Astrocyte (in vitro differentiated cells and primary cell): ENCODE measurements around the gene RRP12. TPM values are rescaled to one million over a fixed set of nuclear protein-coding genes. Genes with fewer than 3 reads are reported as not detected.

ENCODE experiments used
- DNase-seq: peaks from one replicate; pipeline ENCODE4 v3.0.0-alpha.2; 2010; ENCODE audit warnings: low read depth
- FAIRE-seq: peaks from 2 replicates; lab custom pipeline; 2011; peaks lifted over from hg19 to GRCh38; lab: Jason Lieb, UNC
- H2AFZ ChIP-seq: 2 replicates; pipeline ENCODE4 v1.6.0; 2012; ENCODE audit warnings: low read depth, low read length, inconsistent platforms
- H3K27ac ChIP-seq: 2 replicates; pipeline ENCODE4 v1.5.1; 2011; ENCODE audit warnings: low read depth, low read length, inconsistent platforms
- H3K27me3 ChIP-seq: 2 replicates; pipeline ENCODE4 v1.6.0; 2011; ENCODE audit warnings: low read length, inconsistent platforms; ENCODE audit not compliant: insufficient read depth
- H3K36me3 ChIP-seq: 2 replicates; pipeline ENCODE4 v1.5.1; 2011; ENCODE audit warnings: low read length, inconsistent platforms; ENCODE audit not compliant: insufficient read depth
- H3K4me1 ChIP-seq: 2 replicates; pipeline ENCODE4 v1.5.1; 2011; ENCODE audit warnings: low read length, inconsistent platforms; ENCODE audit not compliant: insufficient read depth
- H3K4me2 ChIP-seq: 2 replicates; pipeline ENCODE4 v1.6.0; 2012; ENCODE audit warnings: low read length, inconsistent platforms
- H3K4me3 ChIP-seq: 2 replicates; pipeline ENCODE4 v1.5.1; 2011; ENCODE audit warnings: low read depth, mild to moderate bottlenecking, low read length, inconsistent platforms; ENCODE audit not compliant: insufficient read depth
- H3K79me2 ChIP-seq: 2 replicates; pipeline ENCODE4 v1.6.0; 2012; ENCODE audit warnings: mild to moderate bottlenecking, low read length, inconsistent platforms; ENCODE audit not compliant: insufficient read depth
- H3K9ac ChIP-seq: 2 replicates; pipeline ENCODE4 v1.6.0; 2012; ENCODE audit warnings: mild to moderate bottlenecking, low read length, inconsistent platforms
- H3K9me3 ChIP-seq: 2 replicates; pipeline ENCODE4 v1.5.1; 2012; ENCODE audit warnings: low read depth, mild to moderate bottlenecking, low read length, inconsistent platforms; ENCODE audit not compliant: insufficient read depth
- H4K20me1 ChIP-seq: 2 replicates; pipeline ENCODE4 v1.6.0; 2012; ENCODE audit warnings: low read length, inconsistent platforms; ENCODE audit not compliant: insufficient read depth
- H3K27ac Mint-ChIP-seq: one replicate; pipeline ENCODE4 v1.8.0; 2021; ENCODE audit warnings: mild to moderate bottlenecking, mixed read lengths; ENCODE audit not compliant: unreplicated experiment
- H3K27me3 Mint-ChIP-seq: one replicate; pipeline ENCODE4 v1.8.0; 2021; ENCODE audit warnings: low read depth, mixed read lengths; ENCODE audit not compliant: unreplicated experiment
- H3K36me3 Mint-ChIP-seq: one replicate; pipeline ENCODE4 v1.8.0; 2021; ENCODE audit warnings: low read depth, mixed read lengths; ENCODE audit not compliant: unreplicated experiment
- H3K4me1 Mint-ChIP-seq: one replicate; pipeline ENCODE4 v1.8.0; 2021; ENCODE audit warnings: low read depth, mixed read lengths; ENCODE audit not compliant: unreplicated experiment
- H3K4me3 Mint-ChIP-seq: one replicate; pipeline ENCODE4 v1.8.0; 2021; ENCODE audit warnings: mild to moderate bottlenecking, moderate library complexity, mixed read lengths; ENCODE audit not compliant: unreplicated experiment
- H3K9me3 Mint-ChIP-seq: one replicate; pipeline ENCODE4 v1.8.0; 2021; ENCODE audit warnings: mild to moderate bottlenecking, mixed read lengths; ENCODE audit not compliant: unreplicated experiment
- CTCF ChIP-seq: IDR thresholded peaks from 2 replicates; pipeline ENCODE4 v1.5.1; 2011; ENCODE audit warnings: low read depth, mild to moderate bottlenecking, inconsistent platforms, low read length, moderate library complexity; ENCODE audit not compliant: insufficient read depth
- EZH2 ChIP-seq: IDR thresholded peaks from 2 replicates; pipeline ENCODE4 v1.6.1; 2012; ENCODE audit warnings: mild to moderate bottlenecking, low read length, inconsistent platforms; ENCODE audit not compliant: insufficient read depth
- total RNA-seq: library from RNA; stranded (reverse); gene quantifications from 2 replicates; pipeline ENCODE4 v1.2.1, GENCODE V29; 2021

RRP12 gene
- total RNA-seq, 1 donor from 2014 or later: 52.1 TPM

GRCh38 chr10:97327348-97328294 is 73.5 kb downstream of the RRP12 start:
- FAIRE-seq (no peak), DNase-seq (no peak)
- no peak overlapping the region for H3K4me3 Mint-ChIP-seq
- no peak overlapping the region for H3K27ac ChIP-seq
- H3K4me1 ChIP-seq: peaks cover 5% of the 10 kb centered on the region
- no peak overlapping the region for H3K27ac Mint-ChIP-seq
- no peak overlapping the region for H3K4me3 ChIP-seq
- H3K36me3 Mint-ChIP-seq: peaks cover 9% of the 10 kb centered on the region
- peaks cover 7% of the 10 kb centered on the region for H4K20me1 ChIP-seq
- H3K4me1 Mint-ChIP-seq: peaks cover 20% of the 10 kb centered on the region
- H3K4me2 ChIP-seq: no peak overlapping the region
- H2AFZ ChIP-seq: no peak overlapping the region
- no peaks in the 10 kb centered on the region for H3K36me3 ChIP-seq
- H3K27me3 Mint-ChIP-seq: no peaks in the 10 kb centered on the region
- peaks cover 2% of the 10 kb centered on the region for H3K9me3 Mint-ChIP-seq
- H3K79me2 ChIP-seq: no peaks in the 10 kb centered on the region
- H3K9ac ChIP-seq: no peak overlapping the region
- peaks cover 2% of the 10 kb centered on the region for H3K27me3 ChIP-seq
- H3K9me3 ChIP-seq: no peaks in the 10 kb centered on the region
- TF ChIP-seq EZH2 (no peak), CTCF (no peak)

DNA sequence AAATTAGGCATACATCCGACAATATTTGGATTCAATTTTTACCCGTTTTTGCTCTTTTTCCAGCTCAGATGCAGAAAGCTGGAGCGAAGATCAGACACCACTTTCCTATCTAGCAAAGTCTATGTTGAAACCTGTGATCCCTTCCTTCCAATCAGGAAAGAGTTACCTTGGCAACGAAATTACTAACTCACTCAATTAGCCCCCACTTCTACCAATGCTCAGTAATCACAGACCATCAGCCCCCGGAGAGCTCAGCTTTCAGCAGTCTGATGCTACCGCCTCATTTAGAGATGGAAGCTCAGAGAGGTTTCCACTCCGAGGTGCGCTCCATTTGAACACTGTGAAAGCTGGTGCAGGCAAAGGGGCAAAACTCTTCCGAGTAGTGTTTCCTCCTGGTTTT is 75.4 kb downstream of the RRP12 start:
- Histone ChIP-seq H3K4me3 (no peak overlapping the region), H3K9ac (no peak overlapping the region), H3K27ac (no peak overlapping the region), H4K20me1 (no peaks in the 10 kb centered on the region), H3K4me2 (no peak overlapping the region), H3K36me3 (no peaks in the 10 kb centered on the region), H3K27me3 (peaks cover 16% of the 10 kb centered on the region), H3K9me3 (no peaks in the 10 kb centered on the region), H2AFZ (no peak overlapping the region), H3K4me1 (no peaks in the 10 kb centered on the region), H3K79me2 (no peaks in the 10 kb centered on the region)
- H3K4me3 Mint-ChIP-seq: peak overlapping the region; percentile 50
- DNase-seq: no peak
- H3K36me3 Mint-ChIP-seq: peaks cover 9% of the 10 kb centered on the region
- peaks cover 8% of the 10 kb centered on the region for H3K27me3 Mint-ChIP-seq
- H3K9me3 Mint-ChIP-seq: peaks cover 2% of the 10 kb centered on the region
- H3K27ac Mint-ChIP-seq: no peak overlapping the region
- TF ChIP-seq EZH2 (no peak), CTCF (no peak)
- H3K4me1 Mint-ChIP-seq: peaks cover 10% of the 10 kb centered on the region
- FAIRE-seq: no peak

DNA sequence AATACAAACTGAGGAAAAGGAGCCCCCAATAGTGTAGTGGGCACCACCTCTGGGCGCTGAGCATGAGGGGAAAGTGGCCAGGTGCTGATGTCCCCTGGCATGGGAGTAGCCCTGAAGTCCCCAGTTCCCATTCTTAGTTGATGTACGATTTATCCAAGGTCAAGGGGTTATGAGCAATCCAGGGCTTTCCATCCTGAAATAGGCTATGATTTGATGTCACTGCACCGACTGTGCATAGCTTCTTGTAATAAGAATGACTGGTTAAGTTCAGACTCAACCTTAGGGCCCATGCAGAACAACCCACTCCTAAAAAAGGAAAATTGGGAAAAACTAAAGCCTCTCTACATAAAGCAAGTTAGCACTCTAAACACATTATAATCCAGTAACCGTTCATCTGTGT is 77.6 kb downstream of the RRP12 start:
- FAIRE-seq (no peak), DNase-seq (no peak)
- TF ChIP-seq CTCF: no peak
- no peak for TF ChIP-seq EZH2
- Histone ChIP-seq H3K79me2 (no peaks in the 10 kb centered on the region), H2AFZ (no peak overlapping the region), H3K4me2 (no peak overlapping the region), H3K27me3 (peaks cover 27% of the 10 kb centered on the region), H3K27ac (no peak overlapping the region), H4K20me1 (no peaks in the 10 kb centered on the region), H3K4me3 (no peak overlapping the region), H3K4me1 (peaks cover 8% of the 10 kb centered on the region), H3K36me3 (no peaks in the 10 kb centered on the region), H3K9me3 (no peaks in the 10 kb centered on the region), H3K9ac (no peak overlapping the region)
- Mint-ChIP-seq H3K4me3 (no peak overlapping the region), H3K4me1 (peaks cover 9% of the 10 kb centered on the region), H3K9me3 (no peaks in the 10 kb centered on the region), H3K27ac (no peak overlapping the region), H3K36me3 (peaks cover 2% of the 10 kb centered on the region), H3K27me3 (peaks cover 14% of the 10 kb centered on the region)
